Neutrophil (primary cell): Measurements from ENCODE around the gene ZNF554.

Experiments used
- H3K27ac ChIP-seq: fragments of 200-600 bp; sonication (generic); 2 replicates; pipeline ENCODE4 v1.5.1; 2016; ENCODE audit warnings: mild to moderate bottlenecking, moderate library complexity
- H3K27me3 ChIP-seq: fragments of 200-600 bp; sonication (generic); 2 replicates; pipeline ENCODE4 v1.6.0; 2016; ENCODE audit warnings: mild to moderate bottlenecking
- H3K36me3 ChIP-seq: fragments of 200-600 bp; sonication (generic); 2 replicates; pipeline ENCODE4 v1.5.1; 2017
- H3K4me1 ChIP-seq, 2 experiments: fragments of 200-600 bp in 1 of 2; sonication (generic) in 1 of 2; 1 replicate in 1 of 2; 2 replicates in 1 of 2; pipeline versions ENCODE4 v1.5.1 to v1.6.1; 2013 to 2016; ENCODE audit warnings: low read depth in 1 of 2, low read length in 1 of 2, mild to moderate bottlenecking in 1 of 2, moderate library complexity in 1 of 2; ENCODE audit not compliant: control insufficient read depth in 1 of 2, insufficient read depth in 1 of 2
- H3K4me3 ChIP-seq, 2 experiments: fragments of 200-600 bp in 1 of 2; sonication (generic) in 1 of 2; 1 replicate in 1 of 2; 2 replicates in 1 of 2; pipeline ENCODE4 v1.5.1; 2013 to 2016; ENCODE audit warnings: low read depth in 1 of 2, low read length in 1 of 2, mild to moderate bottlenecking in 1 of 2, moderate library complexity in 1 of 2
- H3K9me3 ChIP-seq: fragments of 200-600 bp; sonication (generic); 2 replicates; pipeline ENCODE4 v1.5.1; 2016
- TF ChIP-seq, protein P1 (sequence below): fragments of 200-600 bp; sonication (generic); IDR thresholded peaks from 2 replicates; pipeline ENCODE4 v1.5.1; 2016; ENCODE audit warnings: antibody characterized with exemption

ZNF554 gene

DNA sequence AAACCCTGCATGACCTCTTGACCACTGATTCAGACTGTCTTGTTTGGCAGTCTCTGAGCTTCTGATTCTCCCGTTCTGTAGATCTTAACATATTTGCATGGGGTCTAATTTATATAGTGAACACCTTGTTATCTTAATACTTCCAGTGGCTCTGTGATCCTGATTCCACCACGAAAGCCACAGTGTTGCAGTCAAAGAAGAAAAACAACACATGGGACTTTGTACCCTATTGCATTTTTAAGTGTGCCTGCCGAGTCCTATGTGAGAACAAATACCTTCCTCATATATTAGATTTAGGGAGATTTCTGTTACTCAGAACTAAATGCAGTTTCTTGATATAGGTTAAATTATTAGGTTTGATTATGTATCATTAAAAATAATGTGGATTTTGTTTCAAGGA, 35.2 kb downstream of the ZNF554 start:
- TF ChIP-seq, protein P1, sequence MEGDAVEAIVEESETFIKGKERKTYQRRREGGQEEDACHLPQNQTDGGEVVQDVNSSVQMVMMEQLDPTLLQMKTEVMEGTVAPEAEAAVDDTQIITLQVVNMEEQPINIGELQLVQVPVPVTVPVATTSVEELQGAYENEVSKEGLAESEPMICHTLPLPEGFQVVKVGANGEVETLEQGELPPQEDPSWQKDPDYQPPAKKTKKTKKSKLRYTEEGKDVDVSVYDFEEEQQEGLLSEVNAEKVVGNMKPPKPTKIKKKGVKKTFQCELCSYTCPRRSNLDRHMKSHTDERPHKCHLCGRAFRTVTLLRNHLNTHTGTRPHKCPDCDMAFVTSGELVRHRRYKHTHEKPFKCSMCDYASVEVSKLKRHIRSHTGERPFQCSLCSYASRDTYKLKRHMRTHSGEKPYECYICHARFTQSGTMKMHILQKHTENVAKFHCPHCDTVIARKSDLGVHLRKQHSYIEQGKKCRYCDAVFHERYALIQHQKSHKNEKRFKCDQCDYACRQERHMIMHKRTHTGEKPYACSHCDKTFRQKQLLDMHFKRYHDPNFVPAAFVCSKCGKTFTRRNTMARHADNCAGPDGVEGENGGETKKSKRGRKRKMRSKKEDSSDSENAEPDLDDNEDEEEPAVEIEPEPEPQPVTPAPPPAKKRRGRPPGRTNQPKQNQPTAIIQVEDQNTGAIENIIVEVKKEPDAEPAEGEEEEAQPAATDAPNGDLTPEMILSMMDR: no peak
- Histone ChIP-seq H3K36me3 (peaks cover 11% of the 10 kb centered on the region), H3K4me1 (no peaks in the 10 kb centered on the region), H3K27ac (no peak overlapping the region), H3K27me3 (no peaks in the 10 kb centered on the region), H3K4me3 (no peak overlapping the region), H3K9me3 (peaks cover 35% of the 10 kb centered on the region)

DNA sequence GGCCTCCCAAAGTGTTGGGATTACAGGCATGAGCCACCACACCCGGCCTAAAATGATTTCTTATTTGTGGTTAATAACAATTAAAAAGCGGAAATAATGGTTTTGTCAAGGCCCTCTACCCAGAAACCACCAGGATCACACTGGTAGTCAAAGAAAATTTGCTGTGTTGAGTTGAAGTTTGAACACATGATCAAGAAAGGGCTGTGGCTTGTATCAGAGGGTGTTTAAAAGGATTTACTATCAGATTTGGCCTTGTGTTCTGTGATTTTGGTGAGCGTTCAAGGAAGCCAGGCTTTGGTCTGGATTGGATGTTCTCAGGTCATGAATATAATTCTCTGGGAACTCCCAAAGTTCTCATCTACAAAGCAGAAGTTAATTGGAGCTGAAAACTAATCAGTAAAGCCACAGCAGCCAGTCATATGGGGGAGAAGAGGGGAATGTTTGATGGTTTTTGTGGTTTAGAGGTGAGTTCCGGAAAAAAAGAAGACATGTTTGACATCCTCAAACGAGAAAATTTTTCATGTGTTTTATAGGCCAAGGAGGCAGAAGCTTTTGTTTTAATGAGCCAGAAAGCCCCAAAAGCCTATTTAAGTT, 36.9 kb downstream of the ZNF554 start:
- Histone ChIP-seq H3K27ac (no peak overlapping the region), H3K36me3 (peaks cover 11% of the 10 kb centered on the region), H3K9me3 (peaks cover 24% of the 10 kb centered on the region), H3K27me3 (no peaks in the 10 kb centered on the region), H3K4me3 (no peak overlapping the region), H3K4me1 (no peaks in the 10 kb centered on the region)
- TF ChIP-seq, protein P1: no peak

DNA sequence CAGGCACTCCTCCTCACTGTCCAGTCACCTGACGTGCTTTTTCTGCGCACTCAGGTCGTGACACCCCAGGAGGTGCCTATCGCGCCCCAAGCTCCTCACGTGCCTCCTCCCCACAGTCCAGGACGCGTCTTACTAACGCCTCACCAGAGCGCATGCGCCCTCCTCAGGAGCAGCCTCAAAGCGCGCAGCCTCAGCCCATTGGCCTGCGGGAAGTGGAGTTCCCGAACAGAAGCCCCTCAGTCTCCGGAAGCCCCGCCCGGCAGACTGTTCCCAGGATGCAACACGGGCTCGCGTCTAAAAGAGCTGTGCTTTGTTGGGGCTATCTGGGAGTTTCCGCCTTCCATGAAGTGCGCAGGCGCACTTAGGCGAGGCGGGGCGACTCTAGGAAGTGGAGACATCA, 39.2 kb downstream of the ZNF554 start:
- Histone ChIP-seq H3K9me3 (peaks cover 10% of the 10 kb centered on the region), H3K27me3 (no peaks in the 10 kb centered on the region), H3K27ac (no peak overlapping the region), H3K4me1 (no peaks in the 10 kb centered on the region), H3K4me3 (no peak overlapping the region), H3K36me3 (no peaks in the 10 kb centered on the region)
- TF ChIP-seq, protein P1: no peak

DNA sequence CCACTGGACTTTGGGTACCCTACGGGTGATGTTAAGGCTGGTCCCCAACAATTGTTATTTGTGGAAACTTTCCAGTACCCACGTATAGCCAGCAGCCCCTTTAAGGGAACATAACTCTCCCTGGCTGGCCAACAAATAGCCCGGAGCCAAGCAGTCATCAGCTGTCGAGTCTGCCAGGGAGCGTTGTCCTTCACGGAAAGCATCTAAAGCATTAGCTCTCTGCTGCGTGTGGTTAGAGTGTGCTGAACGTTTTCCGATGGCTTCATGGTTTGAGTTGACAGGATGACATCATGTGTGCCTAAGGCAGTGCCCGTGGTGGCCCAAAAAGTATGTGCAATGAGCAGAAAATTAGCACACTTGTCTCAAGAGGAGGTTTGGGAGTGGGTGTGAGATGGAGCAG, 44.1 kb downstream of the ZNF554 start:
- H3K36me3 ChIP-seq: no peaks in the 10 kb centered on the region
- no peaks in the 10 kb centered on the region for H3K9me3 ChIP-seq
- H3K4me1 ChIP-seq: no peaks in the 10 kb centered on the region
- H3K27me3 ChIP-seq: no peaks in the 10 kb centered on the region
- no peak overlapping the region for H3K4me3 ChIP-seq
- H3K27ac ChIP-seq: no peak overlapping the region
- TF ChIP-seq, protein P1: no peak

DNA sequence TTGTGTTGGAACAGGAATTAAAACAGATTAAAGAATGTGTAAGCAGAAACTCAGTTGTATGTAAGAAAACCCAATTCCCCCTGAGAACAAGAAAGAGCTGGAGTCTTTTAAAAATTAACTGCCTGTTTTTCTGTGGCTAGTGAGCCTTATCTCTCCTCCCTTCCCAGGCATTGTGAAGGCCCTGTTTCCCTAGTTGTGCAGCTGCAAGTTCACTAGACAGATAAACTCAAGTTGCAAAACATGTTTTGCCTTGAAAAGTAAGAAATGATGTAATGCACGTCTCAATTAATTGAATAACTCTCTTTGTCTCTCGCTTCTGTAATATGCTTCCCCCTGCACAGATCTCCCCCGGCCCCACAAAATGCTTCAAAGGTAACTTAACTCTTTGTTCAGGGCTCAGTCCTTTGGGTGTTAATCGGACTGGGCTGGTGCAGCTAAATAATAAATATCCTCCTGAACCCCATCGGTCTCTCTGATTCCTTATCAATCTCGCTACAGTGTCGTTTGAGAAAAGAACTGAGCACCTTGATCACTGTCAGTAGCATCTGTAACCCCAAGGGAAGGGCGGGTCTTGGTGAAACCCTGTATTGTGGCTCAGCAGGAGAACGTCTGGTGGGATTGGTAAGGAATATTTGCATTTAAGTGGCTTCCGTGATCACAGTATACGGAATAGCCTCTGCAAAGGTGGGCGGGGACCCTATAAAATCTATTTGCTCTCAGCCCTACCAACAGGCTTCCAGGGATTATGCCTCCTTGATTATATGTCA, 45.8 kb downstream of the ZNF554 start:
- no peaks in the 10 kb centered on the region for H3K9me3 ChIP-seq
- H3K4me3 ChIP-seq: no peak overlapping the region
- no peaks in the 10 kb centered on the region for H3K4me1 ChIP-seq
- H3K36me3 ChIP-seq: no peaks in the 10 kb centered on the region
- TF ChIP-seq, protein P1: no peak
- H3K27me3 ChIP-seq: no peaks in the 10 kb centered on the region
- no peak overlapping the region for H3K27ac ChIP-seq
